ENCODE results near the gene LRRC75B.
"Not testable (repeated sequence)": the region's sequence is repeated elsewhere in the genome, so short reads cannot be mapped to it uniquely, and the experiment has no call there.

The LRRC75B gene, protein sequence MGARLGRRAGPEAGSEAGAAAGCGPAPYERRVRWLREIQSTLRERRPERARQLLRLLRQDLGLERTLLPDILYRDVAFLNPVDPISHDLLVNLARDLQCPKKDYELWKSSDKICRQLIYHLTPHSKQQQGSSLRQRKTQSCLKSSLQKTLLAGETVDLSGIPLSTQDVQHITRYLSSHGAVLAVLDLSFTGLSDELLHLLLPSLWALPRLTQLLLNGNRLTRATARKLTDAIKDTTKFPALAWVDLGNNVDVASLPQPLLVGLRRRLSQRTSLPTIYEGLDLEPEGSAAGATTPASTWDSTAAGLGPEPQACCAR

DNA sequence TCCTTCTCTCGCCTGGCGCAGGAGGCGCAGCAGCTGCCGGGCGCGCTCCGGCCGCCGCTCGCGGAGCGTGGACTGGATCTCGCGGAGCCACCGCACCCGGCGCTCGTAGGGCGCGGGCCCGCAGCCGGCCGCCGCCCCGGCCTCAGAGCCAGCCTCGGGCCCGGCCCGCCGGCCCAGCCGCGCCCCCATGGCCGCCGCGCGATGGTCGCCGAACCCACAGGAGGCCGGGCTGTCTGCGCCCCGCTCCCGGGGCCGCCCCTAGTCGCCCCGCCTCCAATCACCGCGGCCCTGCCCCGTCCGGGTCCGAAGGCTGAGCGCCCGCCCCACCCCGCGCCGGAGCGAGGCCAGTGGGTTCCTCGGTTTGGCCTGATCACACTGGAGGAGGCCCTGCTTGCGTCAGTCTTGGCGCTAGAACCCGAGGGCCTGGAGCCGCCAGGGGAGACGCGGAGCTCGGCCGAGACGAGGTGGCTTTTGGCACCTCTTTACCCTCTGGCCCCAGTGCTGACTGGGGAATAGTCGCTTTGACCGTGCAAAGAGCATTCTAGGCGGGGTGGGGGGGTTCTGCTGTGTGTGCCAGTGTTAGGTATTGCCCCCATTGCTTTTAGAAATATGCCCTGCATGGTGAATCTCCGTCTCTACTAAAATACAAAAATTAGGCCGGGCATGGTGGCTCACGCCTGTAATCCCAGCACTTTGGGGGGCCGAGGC lies at the start of gene LRRC75B:
TSS of gene LRRC75B (minus strand) at position 223 of the 708 bp plus-strand sequence. CDS start at position 189, 34 bp downstream.
- in situ Hi-C loops (cut with MboI; ENCODE audit: low sequenced_read_pairs) = no loop called here

DNA sequence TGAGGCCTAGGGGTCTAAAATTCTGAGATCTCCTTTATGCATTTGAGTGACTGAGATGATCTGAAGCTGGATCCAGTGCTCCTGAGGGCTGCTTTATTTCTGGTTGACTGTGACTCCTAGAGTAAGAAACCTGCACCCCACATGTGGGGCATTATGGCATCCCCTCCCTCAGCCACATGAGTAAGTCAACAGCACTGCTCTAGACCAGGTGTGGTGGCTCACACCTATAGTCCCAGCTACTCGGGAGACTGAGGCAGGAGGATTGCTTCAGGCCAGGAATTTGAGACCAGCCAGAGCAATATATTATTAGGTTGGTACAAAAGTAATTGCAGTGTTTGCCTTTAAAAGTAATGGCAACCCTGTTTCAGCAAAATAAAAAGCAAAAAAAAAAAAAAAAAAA lies 49.4 kb upstream of the LRRC75B start:
- in situ Hi-C loops (cut with MboI; ENCODE audit: low sequenced_read_pairs) = not testable (repeated sequence)

GRCh38 chr22:24636513-24636912 lies 43.6 kb upstream of the LRRC75B start:
- in situ Hi-C loops (cut with MboI; ENCODE audit: low sequenced_read_pairs) = not testable (repeated sequence)

DNA sequence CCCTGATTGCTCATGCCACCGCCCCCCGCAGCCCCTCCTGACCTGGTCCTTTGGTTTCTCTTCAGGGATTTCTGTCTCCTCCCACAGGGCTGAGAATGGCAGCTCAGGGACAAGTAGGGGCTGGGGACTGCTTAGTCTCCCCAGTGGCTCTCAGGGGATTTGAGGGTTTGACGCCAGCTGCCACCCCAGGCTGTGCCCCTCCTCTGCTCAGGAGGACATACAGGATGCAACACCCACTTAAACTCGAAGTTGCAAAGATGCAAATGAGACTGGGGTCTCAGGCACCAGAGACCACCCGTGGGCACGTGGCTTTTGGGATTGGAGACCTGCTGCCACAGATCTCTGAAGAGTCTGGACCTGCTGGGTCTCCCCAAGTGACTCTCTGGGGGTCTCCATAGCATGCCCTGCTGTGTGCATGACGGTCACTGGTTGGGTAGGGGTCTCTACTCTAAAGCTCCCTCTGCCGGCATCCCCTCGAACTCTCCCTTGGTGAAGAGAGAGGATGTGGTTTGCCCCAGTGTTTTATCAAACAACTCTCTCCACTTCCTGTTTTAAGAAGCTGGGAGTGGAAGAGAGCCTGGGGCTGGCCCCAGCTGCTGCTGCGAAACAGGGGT lies 42.0 kb upstream of the LRRC75B start:
- in situ Hi-C loops (cut with MboI; ENCODE audit: low sequenced_read_pairs) = not testable (repeated sequence)

- in situ Hi-C loops (cut with MboI; ENCODE audit: low sequenced_read_pairs) = not testable (repeated sequence)
Observed at GRCh38 chr22:24633231-24634023, 40.6 kb upstream of the LRRC75B start.

DNA sequence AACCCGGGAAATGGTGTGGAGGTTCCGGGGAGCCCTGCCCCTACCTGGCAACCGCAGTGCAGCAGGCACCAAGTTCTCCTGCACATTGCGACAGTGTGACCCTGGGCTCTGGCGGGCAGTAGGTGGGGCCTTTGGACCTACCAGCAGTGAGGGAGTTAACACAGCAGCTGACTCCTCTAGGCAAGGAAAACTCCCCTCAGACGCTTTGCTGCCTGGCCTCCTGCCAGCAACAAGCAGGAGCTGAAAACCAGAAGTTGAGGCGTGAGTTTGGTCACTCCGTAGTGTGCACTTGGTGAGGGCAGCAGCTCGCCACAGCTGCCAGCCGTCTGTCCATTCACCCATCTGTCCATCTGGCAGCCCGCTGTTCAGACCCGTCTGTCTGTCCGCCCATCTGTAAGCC lies 39.8 kb upstream of the LRRC75B start:
- in situ Hi-C loops (cut with MboI; ENCODE audit: low sequenced_read_pairs) = not testable (repeated sequence)

- in situ Hi-C loops (cut with MboI; ENCODE audit: low sequenced_read_pairs) = not testable (repeated sequence)
Observed at GRCh38 chr22:24631430-24632122, 38.7 kb upstream of the LRRC75B start.

DNA sequence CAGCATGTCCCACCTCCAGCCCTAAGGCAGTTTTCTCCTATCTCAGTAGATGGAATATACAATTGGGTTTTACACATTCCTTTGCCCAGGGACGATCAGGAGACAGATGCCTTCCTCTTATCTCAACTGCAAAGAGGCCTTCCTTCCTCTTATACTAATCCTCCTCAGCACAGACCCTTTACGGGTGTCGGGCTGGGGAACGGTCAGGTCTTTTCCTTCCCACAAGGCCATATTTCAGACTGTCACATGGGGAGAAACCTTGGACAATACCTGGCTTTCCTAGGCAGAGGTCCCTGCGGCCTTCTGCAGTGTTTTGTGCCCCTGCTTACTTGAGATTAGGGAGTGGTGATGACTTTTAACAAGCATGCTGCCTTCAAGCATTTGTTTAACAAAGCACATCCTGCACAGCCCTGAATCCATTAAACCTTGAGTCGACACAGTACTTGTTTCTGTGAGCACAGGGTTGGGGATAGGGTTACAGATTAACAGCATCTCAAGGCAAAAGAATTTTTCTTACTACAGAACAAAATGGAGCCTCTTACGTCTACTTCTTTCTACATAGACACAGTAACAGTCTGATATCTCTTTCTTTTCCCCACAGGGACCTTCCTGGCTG lies 38.0 kb upstream of the LRRC75B start:
- in situ Hi-C loops (cut with MboI; ENCODE audit: low sequenced_read_pairs) = not testable (repeated sequence)

- in situ Hi-C loops (cut with MboI; ENCODE audit: low sequenced_read_pairs) = not testable (repeated sequence)
Observed at GRCh38 chr22:24629069-24629468, 36.2 kb upstream of the LRRC75B start.

GRCh38 chr22:24627911-24628310 lies 35.0 kb upstream of the LRRC75B start:
- in situ Hi-C loops (cut with MboI; ENCODE audit: low sequenced_read_pairs) = not testable (repeated sequence)

DNA sequence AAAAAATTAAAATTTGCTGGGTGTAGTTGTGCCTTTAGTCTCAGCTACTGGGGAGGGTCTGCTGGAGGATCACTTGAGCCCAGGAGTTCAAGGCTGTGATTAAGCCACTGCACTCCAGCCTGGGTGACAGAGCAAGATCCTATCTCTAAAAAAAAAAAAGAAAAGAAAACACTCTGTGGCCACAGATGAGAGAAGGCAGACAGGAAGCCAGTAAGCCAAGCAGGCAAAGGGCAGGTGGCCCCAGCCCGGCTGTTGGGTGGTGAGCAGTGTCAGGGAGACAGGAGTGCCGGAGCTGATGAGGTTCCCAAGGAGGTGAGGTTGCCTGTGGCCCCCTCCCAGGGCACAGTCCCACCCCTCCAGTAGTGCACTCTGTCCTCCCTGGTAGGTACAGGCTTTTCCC lies 29.7 kb upstream of the LRRC75B start:
- in situ Hi-C loops (cut with MboI; ENCODE audit: low sequenced_read_pairs) = not testable (repeated sequence)

DNA sequence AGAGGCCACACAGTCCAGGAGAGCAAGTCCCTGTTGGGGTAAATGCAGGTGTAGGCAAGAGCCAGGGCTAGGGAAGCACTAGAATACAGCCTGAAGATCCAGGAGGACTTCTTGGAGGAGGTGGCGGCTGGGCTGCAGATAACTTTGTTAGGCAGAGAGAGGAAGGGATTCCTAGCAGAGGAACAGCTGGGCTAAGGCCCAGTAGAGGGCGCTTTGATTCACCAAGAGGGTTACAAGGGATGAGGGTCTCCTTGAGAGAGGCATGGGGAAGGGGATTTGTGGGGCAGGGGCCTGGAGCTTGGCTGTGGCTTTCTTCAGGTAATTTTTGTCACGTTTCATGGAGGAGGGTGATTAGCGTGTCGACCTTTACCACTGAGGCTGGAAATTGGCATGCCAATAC lies 28.4 kb upstream of the LRRC75B start:
- in situ Hi-C loops (cut with MboI; ENCODE audit: low sequenced_read_pairs) = not testable (repeated sequence)

GRCh38 chr22:24614794-24615193 lies 21.9 kb upstream of the LRRC75B start:
- in situ Hi-C loops (cut with MboI; ENCODE audit: low sequenced_read_pairs) = not testable (repeated sequence)

DNA sequence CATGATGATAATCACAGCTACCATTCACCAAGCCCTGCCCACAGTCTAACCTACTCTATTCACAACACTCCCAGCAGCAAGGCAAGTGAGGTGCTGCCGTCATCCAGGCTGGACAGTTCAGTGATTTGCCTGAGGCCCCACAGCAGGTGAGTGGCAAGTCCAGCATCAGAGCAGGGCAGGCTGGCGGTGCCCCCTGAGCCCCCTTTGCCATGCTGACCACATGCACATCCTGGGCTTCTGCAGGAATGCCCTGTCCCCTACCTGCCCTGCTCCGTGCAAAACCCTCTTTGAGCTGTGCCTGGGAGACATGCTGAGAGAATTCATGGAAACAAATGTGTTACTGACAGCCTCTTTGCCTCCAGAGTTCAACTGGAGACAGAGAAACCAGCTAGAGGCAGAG lies 17.0 kb upstream of the LRRC75B start:
- in situ Hi-C loops (cut with MboI; ENCODE audit: low sequenced_read_pairs) = not testable (repeated sequence)

DNA sequence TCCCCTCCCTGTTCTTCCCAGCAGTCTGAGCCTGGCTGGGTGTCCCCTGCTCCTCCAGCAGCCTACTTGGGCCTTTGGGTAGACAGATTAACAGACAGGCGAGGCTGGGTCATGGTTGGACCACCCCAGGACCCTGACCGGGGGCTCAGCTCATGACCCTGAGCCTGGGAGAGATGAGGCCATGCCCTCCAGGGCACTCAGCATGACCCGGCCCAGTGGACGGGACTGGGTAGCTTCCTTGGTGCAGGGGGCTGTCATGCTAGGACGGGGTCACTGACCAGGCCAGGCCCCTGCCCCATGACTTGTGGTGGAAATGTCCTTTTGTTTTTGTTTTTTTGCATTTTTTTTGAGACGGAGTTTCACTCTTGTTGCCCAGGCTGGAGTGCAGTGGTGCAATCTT lies 15.5 kb upstream of the LRRC75B start:
- in situ Hi-C loops (cut with MboI; ENCODE audit: low sequenced_read_pairs) = not testable (repeated sequence)

DNA sequence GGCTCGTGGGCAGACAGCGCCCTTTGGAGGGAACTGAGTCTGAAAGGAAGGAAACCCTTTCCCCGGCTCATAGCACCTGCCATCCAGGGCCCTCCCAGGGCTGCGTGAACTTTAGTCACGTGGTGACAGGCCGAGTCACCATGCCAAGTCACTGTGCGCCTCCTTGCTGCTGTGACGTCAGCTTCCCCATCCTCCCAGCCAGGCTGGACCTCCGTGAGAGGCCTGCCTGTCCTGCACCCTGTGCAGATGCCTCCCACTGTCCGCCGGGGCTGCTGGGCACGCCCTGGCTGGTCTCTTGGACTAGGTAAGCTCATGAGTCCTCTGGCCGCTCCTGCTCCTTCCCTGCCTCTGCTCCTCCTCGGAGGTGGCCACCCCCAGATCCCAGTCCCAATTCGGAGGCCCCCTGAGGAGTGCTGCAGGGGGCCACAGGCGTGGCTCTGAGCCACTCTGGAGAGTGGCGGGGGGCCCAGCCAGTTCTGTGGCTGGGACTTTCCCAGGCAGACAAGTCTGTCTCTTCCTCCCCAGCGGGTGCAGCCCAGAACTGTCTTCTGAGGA lies 14.6 kb upstream of the LRRC75B start:
- in situ Hi-C loops (cut with MboI; ENCODE audit: low sequenced_read_pairs) = not testable (repeated sequence)

DNA sequence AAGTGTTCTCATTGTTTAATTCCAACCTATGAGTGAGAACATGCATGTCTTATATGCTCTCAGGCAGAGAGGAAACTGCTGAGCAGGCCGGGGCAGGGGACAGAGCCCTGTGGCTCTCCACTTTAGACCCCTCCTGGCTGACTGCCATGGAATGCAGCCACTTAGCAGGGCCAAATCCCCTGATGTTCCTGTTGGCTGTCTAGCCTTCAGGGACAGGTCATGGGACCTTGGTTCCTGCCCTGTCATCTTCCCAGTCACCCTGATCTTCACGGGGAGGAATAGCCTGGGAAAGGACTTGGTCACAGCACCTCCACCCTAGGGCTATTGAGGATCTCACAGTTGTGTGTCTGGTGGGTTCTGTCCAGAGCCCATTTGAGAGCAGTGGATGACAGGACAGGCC lies 13.5 kb upstream of the LRRC75B start:
- in situ Hi-C loops (cut with MboI; ENCODE audit: low sequenced_read_pairs) = not testable (repeated sequence)

DNA sequence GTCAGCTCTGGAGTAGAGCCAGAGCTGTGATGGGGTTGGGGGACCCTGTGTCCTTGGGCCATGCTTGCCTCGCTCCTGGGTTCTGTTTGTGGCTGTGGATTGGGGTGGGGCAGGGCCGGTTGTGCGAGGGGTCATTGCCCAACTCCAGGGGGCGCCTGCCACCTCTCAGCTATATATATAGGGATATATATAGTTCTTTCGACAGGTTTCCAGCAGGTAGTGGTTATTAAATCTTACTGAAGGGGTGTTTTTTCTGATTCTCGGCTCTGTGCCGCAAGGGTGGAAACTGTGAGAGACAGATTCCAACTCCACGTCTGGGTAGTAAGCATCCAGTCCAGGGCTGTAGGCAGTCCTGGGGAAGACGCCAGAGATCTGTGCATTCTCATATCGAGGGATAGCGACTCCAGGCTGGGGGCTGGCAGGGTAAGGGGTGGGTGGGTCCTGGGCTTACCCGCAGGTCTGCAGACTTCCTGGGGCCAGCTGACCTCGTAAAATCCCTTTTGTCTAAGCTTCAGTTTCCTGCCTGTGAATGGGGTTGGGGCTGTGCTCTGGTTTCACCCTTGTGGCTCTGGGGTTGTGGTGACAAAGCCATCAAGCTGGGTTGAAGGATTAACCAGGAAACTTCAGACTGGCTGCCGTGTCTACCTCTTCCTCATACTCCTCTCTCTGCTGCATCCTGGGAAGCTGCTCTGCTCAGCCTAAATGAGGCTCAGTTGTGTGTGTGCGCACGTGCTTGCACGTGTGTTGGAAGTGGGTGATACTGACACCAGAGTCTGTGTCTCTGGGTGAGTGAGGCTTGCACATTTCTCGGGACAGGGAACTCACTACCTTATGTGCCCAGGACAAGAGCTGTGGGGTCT lies 11.1 kb upstream of the LRRC75B start:
- in situ Hi-C loops (cut with MboI; ENCODE audit: low sequenced_read_pairs) = not testable (repeated sequence)
